Caco-2 (cell line): ENCODE data around the gene BZW2. TPM values are rescaled to one million over a fixed set of nuclear protein-coding genes. Genes with fewer than 3 reads are reported as not detected.

Source experiments
- BruUV-seq: library from RNA; stranded (reverse); fragments of 400-500 nt; replicated peaks from 2 replicates; lab custom pipeline; 2021; lab: Mats Ljungman, UMichigan
- CTCF ChIA-PET: fragments of 300-600 bp; sonication (Branson Sonifier 250); formaldehyde crosslinking; loops from one replicate; lab custom pipeline; 2022; ENCODE audit warnings: antibody characterized with exemption; lab: Charles Lee
- POLR2A ChIA-PET: fragments of 300-600 bp; sonication (Branson Sonifier 250); formaldehyde crosslinking; loops from one replicate; lab custom pipeline; 2022; ENCODE audit warnings: antibody characterized with exemption; lab: Charles Lee
- DNase-seq, 2 experiments: peaks; one replicate each; pipeline versions ENCODE4 v3.0.0 to v3.0.0-alpha.2; 2020 to 2022
- H3K27me3 ChIP-seq: replicated peaks from 2 replicates; pipeline ENCODE4 v1.6.0; 2011; ENCODE audit warnings: low read length; ENCODE audit not compliant: control insufficient read depth, insufficient read depth
- H3K36me3 ChIP-seq: 2 replicates; pipeline ENCODE4 v1.5.1; 2011; ENCODE audit warnings: low read length; ENCODE audit not compliant: control insufficient read depth, insufficient read depth
- H3K4me1 ChIP-seq: fragments of 250-450 bp; sonication (Bioruptor Pico); 2 replicates; pipeline ENCODE4 v1.5.1; 2020; ENCODE audit warnings: mild to moderate bottlenecking
- H3K4me3 ChIP-seq: 2 replicates; pipeline ENCODE4 v1.5.1; 2011; ENCODE audit warnings: low read depth, mild to moderate bottlenecking, control low read depth, low read length
- H3K9me3 ChIP-seq: fragments of 250-450 bp; sonication (Bioruptor Pico); 2 replicates; pipeline ENCODE4 v1.5.1; 2020; ENCODE audit warnings: mild to moderate bottlenecking, moderate library complexity
- H3K27ac Mint-ChIP-seq: one replicate; pipeline ENCODE4 v1.8.0; 2022; ENCODE audit warnings: mixed read lengths; ENCODE audit not compliant: unreplicated experiment
- H3K27me3 Mint-ChIP-seq: one replicate; pipeline ENCODE4 v1.8.0; 2022; ENCODE audit warnings: mixed read lengths; ENCODE audit not compliant: insufficient read depth, unreplicated experiment
- H3K36me3 Mint-ChIP-seq: one replicate; pipeline ENCODE4 v1.8.0; 2022; ENCODE audit warnings: mild to moderate bottlenecking, mixed read lengths; ENCODE audit not compliant: insufficient read depth, unreplicated experiment
- H3K4me1 Mint-ChIP-seq: one replicate; pipeline ENCODE4 v1.8.0; 2022; ENCODE audit warnings: low read depth, mixed read lengths; ENCODE audit not compliant: unreplicated experiment
- H3K4me3 Mint-ChIP-seq: one replicate; pipeline ENCODE4 v1.8.0; 2022; ENCODE audit warnings: mild to moderate bottlenecking, moderate library complexity, mixed read lengths; ENCODE audit not compliant: unreplicated experiment
- H3K9me3 Mint-ChIP-seq: one replicate; pipeline ENCODE4 v1.8.0; 2022; ENCODE audit warnings: mixed read lengths; ENCODE audit not compliant: unreplicated experiment
- CTCF ChIP-seq, 2 experiments: fragments of 200-600 bp in 1 of 2; IDR thresholded peaks; 1 replicate in 1 of 2; 2 replicates in 1 of 2; pipeline versions ENCODE4 v1.5.1 to v1.8.0; 2011 to 2022; ENCODE audit warnings: antibody characterized with exemption in 1 of 2, control low read depth in 1 of 2, inconsistent platforms in 1 of 2, low read depth in 1 of 2, low read length in 1 of 2, mild to moderate bottlenecking in 1 of 2, moderate library complexity in 1 of 2; ENCODE audit not compliant: insufficient read depth in 1 of 2, severe bottlenecking in 1 of 2, unreplicated experiment in 1 of 2
- intact Hi-C: fragments of 100-400 bp; cut with micrococcal nuclease; formaldehyde crosslinking; loops from one replicate; pipeline ENCODE4 v1.10.0; 2022; ENCODE audit not compliant: unreplicated experiment
- total RNA-seq: library from RNA; stranded (reverse); gene quantifications from 2 replicates; pipeline ENCODE4 v1.2.3, GENCODE V29; 2022

Gene BZW2
- total RNA-seq, 1 experiment from 2014 or later = 148 TPM

GRCh38 chr7:16740996-16741395 is 95.0 kb downstream of the BZW2 start:
- intact Hi-C loops = loop anchor here (2.0 kb wide), 1 partner anchor 22 kb away; no protein-coding TSS in a partner anchor
- H3K9me3 Mint-ChIP-seq = no peaks in the 10 kb centered on the region
- H3K36me3 ChIP-seq = no peaks in the 10 kb centered on the region
- H3K27ac Mint-ChIP-seq = peak overlapping the region; percentile 80
- H3K27me3 ChIP-seq = no peaks in the 10 kb centered on the region
- DNase-seq = no peak
- no peak overlapping the region for H3K4me3 ChIP-seq
- ChIA-PET POLR2A (no interaction called here), CTCF (no interaction called here)
- H3K4me1 ChIP-seq = peaks cover 75% of the 10 kb centered on the region
- H3K4me1 Mint-ChIP-seq = peaks cover 33% of the 10 kb centered on the region
- TF ChIP-seq CTCF (IDR thresholded peaks at IDR 0.05; ENCODE audit: insufficient read depth in 1 of 2, low read depth in 1 of 2, low read length in 1 of 2, severe bottlenecking in 1 of 2, unreplicated experiment in 1 of 2) = no peak
- no peak overlapping the region for H3K4me3 Mint-ChIP-seq
- H3K36me3 Mint-ChIP-seq = peaks cover 4% of the 10 kb centered on the region
- H3K27me3 Mint-ChIP-seq = no peaks in the 10 kb centered on the region
- no TSS peak for BruUV-seq
- no peaks in the 10 kb centered on the region for H3K9me3 ChIP-seq

GRCh38 chr7:16741676-16742075 is 95.7 kb downstream of the BZW2 start:
- ChIA-PET CTCF (no interaction called here), POLR2A (no interaction called here)
- H3K27me3 Mint-ChIP-seq = no peaks in the 10 kb centered on the region

GRCh38 chr7:16742547-16742946 is 96.6 kb downstream of the BZW2 start:
- no peak for TF ChIP-seq CTCF (IDR thresholded peaks at IDR 0.05; ENCODE audit: insufficient read depth in 1 of 2, low read depth in 1 of 2, low read length in 1 of 2, severe bottlenecking in 1 of 2, unreplicated experiment in 1 of 2)
- Histone ChIP-seq H3K4me1 (peaks cover 64% of the 10 kb centered on the region), H3K4me3 (no peak overlapping the region), H3K9me3 (no peaks in the 10 kb centered on the region), H3K27me3 (no peaks in the 10 kb centered on the region), H3K36me3 (no peaks in the 10 kb centered on the region)
- Mint-ChIP-seq H3K9me3 (no peaks in the 10 kb centered on the region), H3K27ac (no peak overlapping the region), H3K4me1 (peaks cover 32% of the 10 kb centered on the region), H3K27me3 (no peaks in the 10 kb centered on the region), H3K36me3 (peaks cover 4% of the 10 kb centered on the region), H3K4me3 (no peak overlapping the region)
- intact Hi-C loops = no loop called here
- no TSS peak for BruUV-seq
- no peak for DNase-seq
- POLR2A ChIA-PET = no interaction called here
- CTCF ChIA-PET = no interaction called here

More at GRCh38 chr7:16741676-16742075, 95.7 kb downstream of the BZW2 start:
- intact Hi-C loops = loop anchor here (2.0 kb wide), 1 partner anchor 23 kb away; no protein-coding TSS in a partner anchor
- no peaks in the 10 kb centered on the region for H3K9me3 Mint-ChIP-seq
- peaks cover 33% of the 10 kb centered on the region for H3K4me1 Mint-ChIP-seq
- H3K27ac Mint-ChIP-seq = no peak overlapping the region
- H3K4me3 ChIP-seq = no peak overlapping the region
- H3K36me3 Mint-ChIP-seq = peaks cover 4% of the 10 kb centered on the region
- no peak for DNase-seq
- no TSS peak for BruUV-seq
- no peaks in the 10 kb centered on the region for H3K9me3 ChIP-seq
- H3K4me3 Mint-ChIP-seq = no peak overlapping the region
- H3K27me3 ChIP-seq = no peaks in the 10 kb centered on the region
- TF ChIP-seq CTCF (IDR thresholded peaks at IDR 0.05; ENCODE audit: insufficient read depth in 1 of 2, low read depth in 1 of 2, low read length in 1 of 2, severe bottlenecking in 1 of 2, unreplicated experiment in 1 of 2) = no peak
- H3K4me1 ChIP-seq = peaks cover 73% of the 10 kb centered on the region
- H3K36me3 ChIP-seq = no peaks in the 10 kb centered on the region
